ENCODE results near the gene MEF2C. TPM values are rescaled to one million over a fixed set of nuclear protein-coding genes. Genes with fewer than 3 reads are reported as not detected.

The MEF2C gene
- total RNA-seq, 3 donors from 2014 or later (not counting 1 experiment from before 2014, with no cell fraction given), result 9.2 to 22.0 (median 18.3) TPM

DNA sequence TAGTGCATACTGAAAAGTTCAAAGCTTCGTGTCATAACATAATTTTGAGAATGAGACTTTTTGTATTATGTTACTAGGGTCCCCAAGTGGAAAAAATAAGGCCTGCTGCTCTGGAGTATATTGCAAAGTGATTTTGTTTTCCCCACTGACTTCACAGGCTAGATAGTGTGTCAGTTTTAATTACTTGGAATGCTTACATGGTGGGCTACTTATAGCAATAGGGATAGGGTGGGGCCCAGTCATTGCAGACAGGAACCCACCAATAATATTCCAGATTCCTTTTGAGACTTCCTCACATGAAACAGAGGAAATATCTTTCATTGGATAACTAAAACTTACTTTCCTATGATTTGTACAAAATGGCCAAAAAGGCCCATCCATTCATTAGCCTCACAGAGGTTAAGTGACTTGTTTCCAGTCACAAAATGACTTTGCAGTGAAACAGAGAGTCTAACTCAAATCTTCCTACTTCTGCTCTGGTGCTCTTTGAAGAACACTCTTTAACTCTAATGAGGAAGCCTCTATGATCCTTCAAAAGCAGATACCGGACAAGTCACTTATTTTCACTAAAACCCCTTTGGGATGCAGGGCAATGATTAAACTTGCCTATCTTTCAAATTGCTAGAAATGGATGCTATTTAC, 16.2 kb upstream of the MEF2C start:
- no peaks in the 10 kb centered on the region for H3K4me1 Mint-ChIP-seq
- H3K36me3 Mint-ChIP-seq, result no peaks in the 10 kb centered on the region
- H3K36me3 ChIP-seq (ENCODE audit: control insufficient read depth, insufficient read depth, low read length), result no peaks in the 10 kb centered on the region
- H3K4me1 ChIP-seq (ENCODE audit: control insufficient read depth, insufficient read depth, low read length), result no peaks in the 10 kb centered on the region
- no peak overlapping the region for H3K4me3 ChIP-seq (ENCODE audit: low read length)
- H3K27me3 Mint-ChIP-seq (ENCODE audit: low read depth in 2 of 2), result no peaks in the 10 kb centered on the region
- DNase-seq, result no peak
- no peak overlapping the region for H3K27ac Mint-ChIP-seq
- no peak overlapping the region for H3K27ac ChIP-seq (ENCODE audit: low read length)
- intact Hi-C loops (cut with micrococcal nuclease), result no loop called here
- H3K9me3 Mint-ChIP-seq, result no peaks in the 10 kb centered on the region
- WGBS (ENCODE audit: insufficient coverage), result 61% methylated on average over 2 of the region's 2 CpGs
- TF ChIP-seq, protein P1, sequence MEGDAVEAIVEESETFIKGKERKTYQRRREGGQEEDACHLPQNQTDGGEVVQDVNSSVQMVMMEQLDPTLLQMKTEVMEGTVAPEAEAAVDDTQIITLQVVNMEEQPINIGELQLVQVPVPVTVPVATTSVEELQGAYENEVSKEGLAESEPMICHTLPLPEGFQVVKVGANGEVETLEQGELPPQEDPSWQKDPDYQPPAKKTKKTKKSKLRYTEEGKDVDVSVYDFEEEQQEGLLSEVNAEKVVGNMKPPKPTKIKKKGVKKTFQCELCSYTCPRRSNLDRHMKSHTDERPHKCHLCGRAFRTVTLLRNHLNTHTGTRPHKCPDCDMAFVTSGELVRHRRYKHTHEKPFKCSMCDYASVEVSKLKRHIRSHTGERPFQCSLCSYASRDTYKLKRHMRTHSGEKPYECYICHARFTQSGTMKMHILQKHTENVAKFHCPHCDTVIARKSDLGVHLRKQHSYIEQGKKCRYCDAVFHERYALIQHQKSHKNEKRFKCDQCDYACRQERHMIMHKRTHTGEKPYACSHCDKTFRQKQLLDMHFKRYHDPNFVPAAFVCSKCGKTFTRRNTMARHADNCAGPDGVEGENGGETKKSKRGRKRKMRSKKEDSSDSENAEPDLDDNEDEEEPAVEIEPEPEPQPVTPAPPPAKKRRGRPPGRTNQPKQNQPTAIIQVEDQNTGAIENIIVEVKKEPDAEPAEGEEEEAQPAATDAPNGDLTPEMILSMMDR (IDR thresholded peaks at IDR 0.05), result no peak
- no peaks in the 10 kb centered on the region for H3K27me3 ChIP-seq (ENCODE audit: control insufficient read depth, insufficient read depth, low read length)
- no peaks in the 10 kb centered on the region for H3K9me3 ChIP-seq (ENCODE audit: control insufficient read depth, insufficient read depth, low read length)
- no peak for ATAC-seq
- no peak overlapping the region for H3K4me3 Mint-ChIP-seq

DNA sequence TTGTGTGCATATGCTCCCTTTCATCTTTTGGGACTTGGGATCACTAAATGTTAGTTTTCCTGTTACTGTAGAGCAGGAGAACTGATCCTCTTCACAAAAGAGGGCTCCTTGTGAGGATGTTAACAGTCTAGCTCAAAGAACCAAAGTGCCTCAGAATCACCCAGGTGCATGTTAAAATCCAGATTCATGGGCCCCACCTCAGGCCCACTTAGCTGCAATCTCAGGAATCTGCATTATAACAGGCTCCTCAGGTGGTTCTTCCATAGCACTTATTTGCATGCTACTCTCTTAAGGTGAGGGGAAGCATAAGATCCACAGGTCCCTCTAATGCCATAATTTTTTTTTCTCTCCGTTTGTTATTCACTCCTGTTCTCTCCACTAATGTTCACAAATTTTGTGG, 14.8 kb upstream of the MEF2C start:
- DNase-seq, result no peak
- Histone ChIP-seq H3K27me3 (ENCODE audit: control insufficient read depth, insufficient read depth, low read length) (no peaks in the 10 kb centered on the region), H3K4me3 (ENCODE audit: low read length) (no peak overlapping the region), H3K9me3 (ENCODE audit: control insufficient read depth, insufficient read depth, low read length) (no peaks in the 10 kb centered on the region), H3K4me1 (ENCODE audit: control insufficient read depth, insufficient read depth, low read length) (no peaks in the 10 kb centered on the region), H3K36me3 (ENCODE audit: control insufficient read depth, insufficient read depth, low read length) (no peaks in the 10 kb centered on the region), H3K27ac (ENCODE audit: low read length) (no peak overlapping the region)
- no peak for ATAC-seq
- Mint-ChIP-seq H3K4me1 (no peaks in the 10 kb centered on the region), H3K36me3 (no peaks in the 10 kb centered on the region), H3K9me3 (no peaks in the 10 kb centered on the region), H3K4me3 (no peak overlapping the region), H3K27me3 (ENCODE audit: low read depth in 2 of 2) (no peaks in the 10 kb centered on the region), H3K27ac (no peak overlapping the region)
- WGBS (ENCODE audit: insufficient coverage), result no CpG with 5 or more reads among the region's 1 CpG
- intact Hi-C loops (cut with micrococcal nuclease), result no loop called here
- TF ChIP-seq, protein P1 (IDR thresholded peaks at IDR 0.05), result no peak

DNA sequence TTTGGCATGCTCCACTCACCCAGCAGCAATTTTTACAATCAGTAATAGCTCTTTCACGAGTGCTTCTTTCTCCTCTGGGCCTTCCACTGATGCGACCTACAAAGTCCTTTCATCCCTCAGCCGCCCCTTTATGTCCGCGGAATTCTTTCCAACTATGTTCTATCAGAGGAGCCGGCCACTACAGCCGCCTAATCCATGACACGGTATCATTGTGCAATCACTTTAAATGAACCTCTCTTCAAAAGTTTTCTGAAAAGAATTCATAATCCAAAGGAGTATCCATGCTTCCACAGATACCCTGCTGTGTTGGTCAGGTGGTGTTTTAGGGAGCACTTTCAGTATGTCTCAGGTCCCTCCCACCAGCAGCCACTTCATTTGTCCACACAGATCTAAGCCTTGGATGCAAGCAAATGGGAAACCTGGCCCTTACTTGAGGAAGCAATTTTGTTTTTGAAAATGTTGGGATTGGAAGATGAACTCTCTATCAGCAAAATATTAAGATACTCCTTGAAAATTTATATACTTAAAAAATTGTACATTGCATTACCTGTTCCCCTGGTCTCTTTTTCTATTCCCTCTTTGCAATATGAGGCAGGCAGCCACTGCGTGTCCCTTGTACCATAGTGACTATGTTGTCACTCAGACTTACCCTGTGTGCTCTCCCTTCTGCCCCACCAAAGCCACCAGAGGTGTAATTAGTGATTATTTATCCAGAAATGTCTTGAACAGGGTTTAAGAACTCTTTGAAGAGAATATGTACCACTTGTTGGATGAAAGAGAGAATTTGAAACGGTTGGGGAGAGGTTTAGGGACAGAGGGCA, 12.9 kb upstream of the MEF2C start:
- Histone ChIP-seq H3K4me1 (ENCODE audit: control insufficient read depth, insufficient read depth, low read length) (no peaks in the 10 kb centered on the region), H3K27me3 (ENCODE audit: control insufficient read depth, insufficient read depth, low read length) (no peaks in the 10 kb centered on the region), H3K9me3 (ENCODE audit: control insufficient read depth, insufficient read depth, low read length) (no peaks in the 10 kb centered on the region), H3K36me3 (ENCODE audit: control insufficient read depth, insufficient read depth, low read length) (no peaks in the 10 kb centered on the region), H3K4me3 (ENCODE audit: low read length) (no peak overlapping the region), H3K27ac (ENCODE audit: low read length) (no peak overlapping the region)
- TF ChIP-seq, protein P1 (IDR thresholded peaks at IDR 0.05), result no peak
- no peak overlapping the region for H3K27ac Mint-ChIP-seq
- no peak for DNase-seq
- peaks cover 7 to 10% of the 10 kb centered on the region in 2 donors for H3K27me3 Mint-ChIP-seq (ENCODE audit: low read depth in 2 of 2)
- WGBS (ENCODE audit: insufficient coverage), result 92% methylated on average over 9 of the region's 10 CpGs
- no peaks in the 10 kb centered on the region for H3K4me1 Mint-ChIP-seq
- no peak overlapping the region for H3K4me3 Mint-ChIP-seq
- ATAC-seq, result no peak
- H3K9me3 Mint-ChIP-seq, result no peaks in the 10 kb centered on the region
- intact Hi-C loops (cut with micrococcal nuclease), result no loop called here
- H3K36me3 Mint-ChIP-seq, result no peaks in the 10 kb centered on the region

Measured in natural killer cell (primary cell).